ENCODE results near the gene THOC6. TPM values are rescaled to one million over a fixed set of nuclear protein-coding genes. Genes with fewer than 3 reads are reported as not detected.

THOC6 gene
- total and polyA plus RNA-seq, 2 donors (not counting 3 experiments of a cell fraction or from before 2014, with no cell fraction given), result 23.9 to 39.3 TPM

GRCh38 chr16:3025032-3026002 lies 1.5 kb downstream of the THOC6 start:
- Histone ChIP-seq H3K9ac (replicated peaks; ENCODE audit: extremely low read depth, insufficient read depth, low read length) (no peak overlapping the region), H3K36me3 (ENCODE audit: control insufficient read depth in 2 of 2, extremely low read depth in 1 of 2, insufficient read depth in 2 of 2, low read length in 2 of 2) (peaks cover 0 to 9% of the 10 kb centered on the region in 2 experiments), H3K9me3 (replicated peaks; ENCODE audit: control insufficient read depth, insufficient read depth, low read length) (no peaks in the 10 kb centered on the region), H3K27ac (ENCODE audit: insufficient read depth, low read depth, low read length) (no peak overlapping the region), H4K20me1 (replicated peaks; ENCODE audit: control insufficient read depth, extremely low read depth, insufficient read depth, low read length) (no peaks in the 10 kb centered on the region), H3K79me2 (ENCODE audit: control insufficient read depth, insufficient read depth, low read length) (peaks cover 2% of the 10 kb centered on the region), H2AFZ (ENCODE audit: low read depth, low read length) (no peak overlapping the region), H3K9me1 (replicated peaks; ENCODE audit: control insufficient read depth, extremely low read depth, insufficient read depth, low read length) (no peaks in the 10 kb centered on the region), H3K27me3 (ENCODE audit: control insufficient read depth in 2 of 2, insufficient read depth in 2 of 2, low read length in 2 of 2) (peaks cover 15 to 16% of the 10 kb centered on the region in 2 experiments), H3K4me1 (ENCODE audit: control insufficient read depth, extremely low read depth, insufficient read depth, low read length) (peaks cover 18% of the 10 kb centered on the region), H3K4me3 (replicated peaks in 1 of 3; ENCODE audit: insufficient read depth in 1 of 3, low read depth in 1 of 3, low read length in 3 of 3) (no peak overlapping the region), H3K4me2 (ENCODE audit: insufficient read depth, low read length) (no peak overlapping the region)
- no peak for DNase-seq (ENCODE audit: low read depth, low spot score)
- BruUV-seq (replicated peaks), result no TSS peak
- dilution Hi-C loops (cut with MboI; ENCODE audit: extremely low pct_ligation_motif_present, low sequenced_read_pairs) (no loop called here), intact Hi-C loops (cut with micrococcal nuclease) (no loop called here)
- ChIA-PET CTCF (interaction anchor here (0.7 to 2.2 kb wide), 4 partner anchors 8 to 109 kb away, joined by 3 to 9 read pairs (median 4); no protein-coding TSS in a partner anchor), POLR2A (interaction anchor here (0.7 kb wide), 1 partner anchor 273 kb away, joined by 4 read pairs; no protein-coding TSS in a partner anchor)
- FAIRE-seq, result no peak
- TF ChIP-seq GATA2 (IDR thresholded peaks at IDR 0.05; ENCODE audit: insufficient read depth, insufficient read length, low read depth, low read length) (no peak), FOS (IDR thresholded peaks at IDR 0.05; ENCODE audit: borderline replicate concordance, insufficient read depth, low read length) (no peak), POLR2AphosphoS5 (IDR thresholded peaks at IDR 0.05; ENCODE audit: insufficient read depth, low read depth, low read length) (no peak), MAX (IDR thresholded peaks at IDR 0.05; ENCODE audit: insufficient read depth, insufficient read length) (no peak), MYC (IDR thresholded peaks at IDR 0.05; ENCODE audit: low read depth, low read length) (no peak), JUN (IDR thresholded peaks at IDR 0.05; ENCODE audit: borderline replicate concordance, insufficient read depth, insufficient read length, low read depth) (no peak), EZH2 (IDR thresholded peaks at IDR 0.05; ENCODE audit: borderline replicate concordance, low read depth, low read length, severe bottlenecking) (no peak), POLR2A (IDR thresholded peaks at IDR 0.05; ENCODE audit: low read depth, low read length) (no peak)

All from endothelial cell of umbilical vein (primary cell).